A549 (cell line): Measurements from ENCODE around the gene CARF.

Experiments
- BHLHE40 ChIP-seq: IDR thresholded peaks from 2 replicates; pipeline ENCODE4 v1.6.1; 2012; ENCODE audit warnings: low read depth, low read length, inconsistent platforms
- CTCF ChIP-seq: fragments of >200 bp; sonication (Bioruptor Twin); formaldehyde crosslinking; IDR thresholded peaks from 3 replicates; pipeline ENCODE4 v1.5.1; 2016
- HDAC2 ChIP-seq: fragments of 200-600 bp; sonication (generic); IDR thresholded peaks from 2 replicates; pipeline ENCODE4 v1.6.1; 2016
- HOXB13 ChIP-seq: fragments of 250-450 bp; sonication (Bioruptor Pico); IDR thresholded peaks from 2 replicates; pipeline ENCODE4 v1.5.0; 2020; ENCODE audit warnings: low read depth, mild to moderate bottlenecking, moderate library complexity
- HOXB5 ChIP-seq: fragments of 250-450 bp; sonication (Bioruptor Pico); IDR thresholded peaks from 2 replicates; pipeline ENCODE4 v1.5.0; 2020; ENCODE audit warnings: mild to moderate bottlenecking, moderate library complexity
- NFE2L2 ChIP-seq: fragments of 150-350 bp; conservative IDR thresholded peaks from 2 replicates; pipeline ENCODE4 v1.6.1; 2014; ENCODE audit warnings: low read length
- PHF8 ChIP-seq: fragments of 200-600 bp; sonication (generic); IDR thresholded peaks from 2 replicates; pipeline ENCODE4 v1.6.1; 2016; ENCODE audit warnings: low read depth, mild to moderate bottlenecking, antibody characterized with exemption, moderate library complexity, borderline replicate concordance
- POLR2A ChIP-seq: IDR thresholded peaks from 2 replicates; pipeline ENCODE4 v1.6.1; 2012; ENCODE audit warnings: mild to moderate bottlenecking, low read length
- POLR2AphosphoS2 ChIP-seq: conservative IDR thresholded peaks from 2 replicates; pipeline ENCODE4 v1.6.1; 2012; ENCODE audit warnings: low read length, improper control_type of control experiment, inconsistent platforms
- RAD21 ChIP-seq, 2 experiments: fragments of >200 bp in 1 of 2; sonication (Bioruptor Twin) in 1 of 2; formaldehyde crosslinking in 1 of 2; IDR thresholded peaks in 1 of 2; conservative IDR thresholded peaks in 1 of 2; 2 replicates in 1 of 2; 3 replicates in 1 of 2; pipeline ENCODE4 v1.6.1; 2012 to 2018; ENCODE audit warnings: inconsistent platforms in 1 of 2
- REST ChIP-seq: fragments of 200-600 bp; sonication (generic); IDR thresholded peaks from 2 replicates; pipeline ENCODE4 v1.6.1; 2016; ENCODE audit warnings: antibody characterized with exemption, mild to moderate bottlenecking, moderate library complexity

- TF ChIP-seq NFE2L2 (no peak), HDAC2 (no peak), POLR2A (no peak), CTCF (no peak), PHF8 (no peak), HOXB5 (CRISPR knock-in tag) (no peak), BHLHE40 (no peak), RAD21 (conservative IDR thresholded peaks at IDR 0.05 in 1 of 2, IDR thresholded peaks at IDR 0.05 in 1 of 2) (no peak), POLR2AphosphoS2 (no peak), REST (no peak), HOXB13 (no peak)
Observed at GRCh38 chr2:203030545-203030944, 118.5 kb downstream of the CARF start.
